HUES64 (cell line): ENCODE measurements around the gene FZD7.

ENCODE experiments used
- H3K27ac ChIP-seq: 2 replicates; pipeline ENCODE4 v1.7.0; 2013; ENCODE audit warnings: low read depth, low read length, inconsistent platforms
- H3K27me3 ChIP-seq: 2 replicates; pipeline ENCODE4 v1.6.1; 2013; ENCODE audit warnings: mild to moderate bottlenecking, low read length; ENCODE audit not compliant: insufficient read depth
- H3K36me3 ChIP-seq: 2 replicates; pipeline ENCODE4 v1.6.1; 2013; ENCODE audit warnings: mild to moderate bottlenecking, low read length; ENCODE audit not compliant: insufficient read depth
- H3K4me1 ChIP-seq: 2 replicates; pipeline ENCODE4 v1.6.1; 2013; ENCODE audit warnings: mild to moderate bottlenecking, low read length, moderate library complexity; ENCODE audit not compliant: insufficient read depth
- H3K4me3 ChIP-seq: 2 replicates; pipeline ENCODE4 v1.5.1; 2013; ENCODE audit warnings: mild to moderate bottlenecking, low read length, moderate library complexity
- H3K9ac ChIP-seq: 2 replicates; pipeline ENCODE4 v1.6.1; 2013; ENCODE audit warnings: mild to moderate bottlenecking, low read depth, low read length
- H3K9me3 ChIP-seq: 2 replicates; pipeline ENCODE4 v1.6.1; 2013; ENCODE audit warnings: low read depth, low read length; ENCODE audit not compliant: insufficient read depth
- WGBS: fragments of 150-250, 120-280 bp; methylation state at CpG from one replicate; pipeline ENCODE4 v1.1.7; 2013; ENCODE audit warnings: missing lambda C conversion rate; 5-methylcytosine and 5-hydroxymethylcytosine counted together

FZD7 gene

GRCh38 chr2:202026507-202026906 is 7.1 kb upstream of the FZD7 start:
- H3K9ac ChIP-seq, result no peak overlapping the region
- H3K9me3 ChIP-seq, result no peaks in the 10 kb centered on the region
- no peaks in the 10 kb centered on the region for H3K36me3 ChIP-seq
- no peak overlapping the region for H3K27ac ChIP-seq
- 93% methylated on average over 5 of the region's 5 CpGs for WGBS
- peaks cover 18% of the 10 kb centered on the region for H3K27me3 ChIP-seq
- peaks cover 47% of the 10 kb centered on the region for H3K4me1 ChIP-seq
- no peak overlapping the region for H3K4me3 ChIP-seq

- Histone ChIP-seq H3K27ac (peak overlapping the region; percentile 100; the same call in 1 of the 2 replicates), H3K9ac (no peak overlapping the region), H3K27me3 (peaks cover 8% of the 10 kb centered on the region), H3K4me3 (no peak overlapping the region), H3K9me3 (no peaks in the 10 kb centered on the region), H3K4me1 (peaks cover 23% of the 10 kb centered on the region), H3K36me3 (peaks cover 5% of the 10 kb centered on the region)
- 85% methylated on average over 4 of the region's 4 CpGs for WGBS
Observed at GRCh38 chr2:202030691-202031090, 3.0 kb upstream of the FZD7 start.

- H3K27ac ChIP-seq, result peak overlapping the region; percentile 100
- H3K27me3 ChIP-seq, result peaks cover 1% of the 10 kb centered on the region
- H3K4me1 ChIP-seq, result peaks cover 16% of the 10 kb centered on the region
- H3K4me3 ChIP-seq, result peak overlapping the region; percentile 80
- no peaks in the 10 kb centered on the region for H3K9me3 ChIP-seq
- WGBS, result 33% methylated on average over 1 of the region's 4 CpGs
- H3K9ac ChIP-seq, result peak overlapping the region; percentile 93; the same call in 1 of the 2 replicates
- peaks cover 12% of the 10 kb centered on the region for H3K36me3 ChIP-seq
Observed at GRCh38 chr2:202031246-202031951, 2.3 kb upstream of the FZD7 start.

- Histone ChIP-seq H3K36me3 (peaks cover 27% of the 10 kb centered on the region), H3K9ac (peak overlapping the region; percentile 93), H3K4me1 (peaks cover 22% of the 10 kb centered on the region), H3K4me3 (peak overlapping the region; percentile 80), H3K27ac (peak overlapping the region; percentile 100), H3K27me3 (no peaks in the 10 kb centered on the region; the same call in 1 of the 2 replicates), H3K9me3 (no peaks in the 10 kb centered on the region)
- WGBS, result under 1% methylated on average over 37 of the region's 42 CpGs
Observed at GRCh38 chr2:202032846-202033316, 774 bp upstream of the FZD7 start.

- peak overlapping the region; percentile 83 for H3K4me3 ChIP-seq
- H3K36me3 ChIP-seq, result peaks cover 35% of the 10 kb centered on the region
- no peaks in the 10 kb centered on the region; the same call in 1 of the 2 replicates for H3K27me3 ChIP-seq
- peaks cover 38% of the 10 kb centered on the region for H3K4me1 ChIP-seq
- H3K9me3 ChIP-seq, result no peaks in the 10 kb centered on the region
- WGBS, result under 1% methylated on average over 105 of the region's 105 CpGs
- peak overlapping the region; percentile 95 for H3K27ac ChIP-seq
- peak overlapping the region; percentile 90 for H3K9ac ChIP-seq
Observed at GRCh38 chr2:202034249-202035088, 814 bp downstream of the FZD7 start.

- Histone ChIP-seq H3K4me3 (peak overlapping the region; percentile 83), H3K9me3 (no peaks in the 10 kb centered on the region), H3K27ac (peak overlapping the region; percentile 95), H3K9ac (peak overlapping the region; percentile 90), H3K36me3 (peaks cover 35% of the 10 kb centered on the region), H3K27me3 (no peaks in the 10 kb centered on the region; the same call in 1 of the 2 replicates), H3K4me1 (peaks cover 45% of the 10 kb centered on the region)
- WGBS, result 20% methylated on average over 78 of the region's 78 CpGs
Observed at GRCh38 chr2:202035089-202035940, 1.7 kb downstream of the FZD7 start.

- H3K9me3 ChIP-seq, result no peaks in the 10 kb centered on the region
- H3K36me3 ChIP-seq, result peaks cover 40% of the 10 kb centered on the region
- no peaks in the 10 kb centered on the region; the same call in 1 of the 2 replicates for H3K27me3 ChIP-seq
- peaks cover 44% of the 10 kb centered on the region for H3K4me1 ChIP-seq
- peak overlapping the region; percentile 90 for H3K9ac ChIP-seq
- H3K27ac ChIP-seq, result no peak overlapping the region
- WGBS, result 32% methylated on average over 32 of the region's 32 CpGs
- peak overlapping the region; percentile 83 for H3K4me3 ChIP-seq
Observed at GRCh38 chr2:202035941-202036372, 2.3 kb downstream of the FZD7 start.

- no peaks in the 10 kb centered on the region for H3K9me3 ChIP-seq
- H3K4me3 ChIP-seq, result peak overlapping the region; percentile 83
- peak overlapping the region; percentile 15; the same call in 1 of the 2 replicates for H3K27ac ChIP-seq
- WGBS, result 3% methylated on average over 15 of the region's 15 CpGs
- peaks cover 42% of the 10 kb centered on the region for H3K36me3 ChIP-seq
- H3K9ac ChIP-seq, result peak overlapping the region; percentile 90
- peaks cover 37% of the 10 kb centered on the region for H3K4me1 ChIP-seq
- no peaks in the 10 kb centered on the region; the same call in 1 of the 2 replicates for H3K27me3 ChIP-seq
Observed at GRCh38 chr2:202036601-202037037, 3.0 kb downstream of the FZD7 start.

- WGBS, result 17% methylated on average over 7 of the region's 7 CpGs
- H3K4me3 ChIP-seq, result peak overlapping the region; percentile 83
- H3K9ac ChIP-seq, result peak overlapping the region; percentile 90
- H3K9me3 ChIP-seq, result no peaks in the 10 kb centered on the region
- no peaks in the 10 kb centered on the region; the same call in 1 of the 2 replicates for H3K27me3 ChIP-seq
- peaks cover 42% of the 10 kb centered on the region for H3K36me3 ChIP-seq
- H3K27ac ChIP-seq, result peak overlapping the region; percentile 15; the same call in 1 of the 2 replicates
- peaks cover 35% of the 10 kb centered on the region for H3K4me1 ChIP-seq
Observed at GRCh38 chr2:202037086-202037485, 3.4 kb downstream of the FZD7 start.

GRCh38 chr2:202038471-202039277 is 5.0 kb downstream of the FZD7 start:
- H3K4me1 ChIP-seq, result peaks cover 35% of the 10 kb centered on the region
- peak overlapping the region; percentile 42 for H3K9ac ChIP-seq
- peaks cover 42% of the 10 kb centered on the region for H3K36me3 ChIP-seq
- peak overlapping the region; percentile 75; the same call in 1 of the 2 replicates for H3K27ac ChIP-seq
- no peaks in the 10 kb centered on the region for H3K9me3 ChIP-seq
- H3K4me3 ChIP-seq, result peak overlapping the region; percentile 83
- H3K27me3 ChIP-seq, result no peaks in the 10 kb centered on the region; the same call in 1 of the 2 replicates
- 30% methylated on average over 4 of the region's 4 CpGs for WGBS
